Measurements from ENCODE around the gene TSC22D2.
"Not testable (repeated sequence)": the region's sequence is repeated elsewhere in the genome, so short reads cannot be mapped to it uniquely, and the experiment has no call there.

The TSC22D2 gene

GRCh38 chr3:150484410-150484809 is 76.3 kb downstream of the TSC22D2 start:
- no peak for DNase-seq (ENCODE audit: low read depth in 2 of 2)

DNA sequence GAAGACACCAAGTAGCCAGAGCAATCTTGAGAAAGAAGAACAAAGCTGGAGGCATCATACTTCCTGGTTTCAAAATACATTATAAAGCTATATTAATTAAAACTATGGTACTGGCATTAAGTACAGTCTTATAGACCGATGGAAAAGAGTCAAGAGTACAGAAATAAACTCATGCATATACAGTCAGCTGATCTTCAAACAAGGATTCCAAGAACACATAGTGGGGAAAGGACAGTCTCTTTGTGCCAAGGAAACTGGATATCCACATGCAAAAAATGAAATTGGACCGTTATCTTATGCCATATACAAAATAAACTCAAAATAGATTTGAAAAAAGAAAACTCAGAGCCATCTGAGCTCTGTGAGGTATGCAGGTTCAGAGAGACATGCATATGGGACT is 80.8 kb downstream of the TSC22D2 start:
- no peak for DNase-seq (ENCODE audit: low read depth in 2 of 2)

GRCh38 chr3:150490277-150490986 is 82.3 kb downstream of the TSC22D2 start:
- DNase-seq (ENCODE audit: low read depth in 2 of 2): no peak

DNA sequence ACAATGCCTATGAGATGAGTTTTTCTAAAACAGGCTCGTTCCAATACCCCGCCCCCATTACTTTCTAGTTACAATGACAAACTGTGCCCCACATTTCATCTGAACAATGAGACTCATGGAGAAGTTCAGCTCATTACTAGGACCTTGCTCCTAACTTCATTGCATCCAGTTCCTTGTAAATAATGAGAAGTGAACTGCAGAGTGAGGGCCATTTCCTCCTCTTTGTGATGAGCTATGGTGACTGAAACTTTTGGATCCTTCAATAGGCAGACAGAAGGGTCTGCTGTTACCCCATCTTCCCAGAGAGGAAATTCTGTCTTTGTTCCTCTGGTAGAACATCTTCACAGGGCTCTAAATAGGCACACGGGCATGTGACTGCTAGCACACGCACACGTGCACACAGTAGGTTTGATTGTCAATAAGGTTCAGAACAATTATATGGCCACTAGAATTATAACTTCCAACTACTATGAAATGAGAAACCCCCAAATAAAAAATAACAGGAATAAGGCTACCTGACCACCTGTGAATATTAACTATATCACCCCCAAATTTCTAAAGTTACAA is 86.4 kb downstream of the TSC22D2 start:
- no peak for DNase-seq (ENCODE audit: low read depth in 2 of 2)

DNA sequence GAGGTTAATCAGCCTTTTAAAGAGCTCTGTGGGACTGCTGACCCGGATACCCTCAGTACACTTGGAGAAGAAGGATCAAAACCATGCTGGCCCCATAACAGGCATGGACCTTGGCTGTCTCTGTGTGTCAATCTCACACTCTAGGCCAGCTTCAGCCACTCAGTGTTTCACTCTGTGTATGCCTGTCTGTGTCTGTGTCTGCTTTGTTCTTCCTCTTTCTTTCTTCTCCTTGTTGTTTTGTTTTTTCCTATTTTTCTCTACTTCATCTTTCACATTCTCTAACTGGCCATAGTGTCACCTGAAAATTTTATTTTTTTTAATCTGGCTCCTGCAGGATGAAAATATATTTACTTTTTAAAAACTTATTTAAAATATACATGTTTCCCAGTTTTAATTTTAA is 87.1 kb downstream of the TSC22D2 start:
- no peak for DNase-seq (ENCODE audit: low read depth in 2 of 2)

DNA sequence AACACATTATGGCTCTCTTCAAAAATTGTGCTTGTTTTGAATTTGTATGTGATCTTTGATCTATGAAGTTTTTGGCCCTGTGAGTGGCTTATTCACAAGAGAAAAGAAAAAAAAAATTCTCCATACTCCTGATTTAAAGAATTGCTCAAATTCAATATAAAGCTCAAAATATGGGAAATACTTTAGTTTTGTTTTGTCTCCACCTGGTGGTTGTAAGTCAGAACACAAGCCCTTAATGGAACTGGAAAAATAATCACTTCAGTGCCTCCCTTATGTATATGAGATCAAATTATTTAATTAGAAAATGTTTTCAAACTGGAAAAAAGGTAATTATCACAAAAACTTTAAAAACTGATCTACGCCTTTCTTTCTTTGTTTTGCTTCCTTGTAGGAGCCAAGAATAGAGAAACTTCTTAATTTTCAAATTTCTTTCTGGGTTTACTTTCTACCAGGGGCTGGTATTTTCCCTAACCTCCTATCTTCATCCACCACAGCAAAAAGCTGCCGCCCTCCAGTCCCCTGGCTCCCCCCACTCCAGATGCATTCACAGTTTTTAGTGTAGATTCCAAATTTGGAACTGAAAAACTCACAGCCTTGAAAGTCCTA is 87.6 kb downstream of the TSC22D2 start:
- peak; percentile 26 to 36 for DNase-seq (ENCODE audit: low read depth in 2 of 2)

- DNase-seq (ENCODE audit: low read depth in 2 of 2): peak; percentile 2 to 6
These were observed 89.9 kb downstream of the TSC22D2 start for GRCh38 chr3:150497956-150498355.

GRCh38 chr3:150500960-150501359 is 92.9 kb downstream of the TSC22D2 start:
- not testable (repeated sequence) for DNase-seq (ENCODE audit: low read depth in 2 of 2)

DNA sequence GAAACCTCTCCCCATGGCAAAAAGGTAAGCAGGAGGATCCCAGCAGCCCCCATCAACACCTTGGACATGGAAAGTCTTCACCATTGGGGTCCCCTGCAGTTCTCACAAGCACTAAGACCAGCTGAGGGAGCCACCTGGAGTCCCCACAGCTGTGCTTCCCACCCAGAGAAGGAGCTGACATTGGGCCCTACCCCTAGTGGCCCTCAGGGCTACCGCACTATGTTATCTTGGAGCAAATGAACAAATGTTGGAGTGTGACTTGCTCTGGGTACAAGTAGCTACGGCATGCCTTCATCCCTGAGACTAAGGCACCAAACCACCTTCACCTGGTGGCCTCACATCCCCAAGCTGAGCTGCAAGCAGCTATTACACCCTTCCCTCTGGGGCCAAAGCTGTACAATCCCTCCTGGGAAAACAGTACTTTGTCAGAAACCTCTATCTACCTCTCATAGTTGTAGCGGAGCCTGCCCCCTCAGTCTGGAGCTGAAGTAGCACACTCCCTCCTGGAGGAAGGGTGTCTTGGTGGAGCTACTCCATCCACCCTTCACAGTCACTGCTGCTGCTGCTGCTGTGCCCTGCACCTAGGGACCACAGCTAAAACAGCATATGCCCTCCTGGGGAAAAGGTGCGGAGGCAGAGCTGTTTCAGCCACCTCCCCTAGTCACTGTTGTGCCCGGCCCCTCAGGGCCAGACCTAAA is 95.5 kb downstream of the TSC22D2 start:
- DNase-seq (ENCODE audit: low read depth in 2 of 2): no peak

GRCh38 chr3:150504483-150504882 is 96.4 kb downstream of the TSC22D2 start:
- no peak for DNase-seq (ENCODE audit: low read depth in 2 of 2)

DNA sequence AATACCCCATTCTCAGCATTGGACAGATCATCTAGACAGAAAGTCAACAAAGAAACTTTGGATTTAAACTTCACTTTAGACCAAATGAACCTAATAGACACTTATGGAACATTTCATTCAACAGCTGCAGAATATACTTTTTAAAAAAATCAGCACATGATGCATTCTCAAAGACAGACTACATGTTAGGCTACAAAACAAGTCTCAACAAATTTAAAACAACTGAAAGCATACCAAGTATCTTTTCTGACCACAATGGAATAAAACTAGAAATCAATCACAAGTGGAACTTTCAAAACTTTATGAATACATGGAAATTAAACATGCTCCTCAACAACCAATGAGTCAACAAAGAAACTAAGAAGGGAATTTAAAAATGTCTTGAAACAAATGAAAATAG is 100.3 kb downstream of the TSC22D2 start:
- DNase-seq (ENCODE audit: low read depth in 2 of 2): no peak

GRCh38 chr3:150509780-150510179 is 101.7 kb downstream of the TSC22D2 start:
- DNase-seq (ENCODE audit: low read depth in 2 of 2): no peak

DNA sequence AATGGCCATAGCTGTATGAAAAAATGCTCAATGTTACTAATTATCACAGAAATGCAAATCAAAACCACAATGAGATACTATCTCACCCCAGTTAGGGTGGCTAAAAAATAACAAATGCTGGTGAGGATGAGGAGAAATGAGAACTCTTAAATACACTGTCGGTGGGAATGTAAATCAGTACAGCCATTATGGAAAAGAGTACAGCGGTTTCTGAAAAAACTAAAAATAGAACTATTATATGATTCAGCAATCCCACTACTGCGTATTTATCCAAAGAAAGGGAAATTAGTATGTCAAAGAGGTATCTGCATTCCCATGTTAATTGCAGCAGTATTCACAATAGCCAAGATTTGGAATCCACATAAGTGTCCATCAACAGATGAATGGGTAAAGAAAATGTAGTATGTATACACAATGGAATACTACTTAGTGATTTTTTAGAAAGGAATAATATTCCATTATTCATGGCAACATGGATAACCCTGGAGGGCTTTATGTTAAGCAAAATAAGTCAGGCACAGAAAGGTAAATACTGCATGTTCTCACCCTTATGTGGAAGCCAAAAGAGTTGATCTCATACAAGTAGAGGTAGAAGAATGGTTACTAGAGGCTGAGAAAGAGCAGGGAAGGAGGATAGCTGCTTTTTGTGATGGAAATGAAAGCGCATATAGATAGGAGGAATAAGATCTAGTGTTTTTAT is 103.2 kb downstream of the TSC22D2 start:
- no peak for DNase-seq (ENCODE audit: low read depth in 2 of 2)

GRCh38 chr3:150515210-150515609 is 107.1 kb downstream of the TSC22D2 start:
- no peak for DNase-seq (ENCODE audit: low read depth in 2 of 2)

All from fibroblast of skin of left biceps (primary cell).